SIG-M5 (cell line): ENCODE data around the gene MRPL34.

Experiments used
- DNase-seq: peaks from one replicate; lab custom pipeline; 2025; lab: John Stamatoyannopoulos, UW

The MRPL34 gene

DNA sequence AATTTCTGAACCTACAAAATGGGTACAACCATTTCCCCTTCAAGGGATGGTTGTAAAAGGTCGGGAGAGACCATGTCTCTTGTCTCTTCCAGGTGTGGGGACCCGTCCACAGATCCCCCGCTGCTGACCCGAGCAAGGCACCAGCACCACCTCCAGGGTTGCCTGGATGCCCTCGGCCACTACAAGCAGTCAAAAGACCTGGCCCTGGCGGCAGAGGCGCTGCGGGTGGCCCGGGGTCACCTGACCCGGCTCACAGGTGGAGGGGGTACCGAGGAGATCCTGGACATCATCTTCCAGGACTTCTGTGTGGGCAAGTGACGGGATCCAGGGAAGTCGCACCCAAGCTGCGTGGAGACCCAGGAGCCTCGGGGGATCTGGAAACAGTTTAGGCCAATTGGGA lies 35.7 kb downstream of the MRPL34 start:
- DNase-seq: no peak

DNA sequence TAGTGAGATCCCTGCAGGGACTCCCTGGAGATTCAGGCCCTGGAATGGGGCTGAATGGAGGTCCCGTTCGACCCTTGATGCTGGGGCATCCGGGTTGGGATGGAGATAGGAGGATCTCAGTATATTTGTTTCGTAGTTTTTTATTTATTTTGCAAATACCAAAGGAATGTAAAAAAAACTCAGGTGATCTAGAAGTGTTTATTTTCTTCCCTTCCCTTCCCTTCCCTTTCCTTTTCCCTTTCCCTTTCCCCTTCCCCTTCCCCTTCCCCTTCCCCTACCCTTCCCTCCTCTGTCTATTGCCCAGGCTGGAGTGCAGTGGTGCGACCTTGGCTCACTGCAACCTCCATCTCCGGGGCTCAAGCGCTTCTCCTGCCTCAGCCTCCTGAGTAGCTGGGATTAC lies 36.2 kb downstream of the MRPL34 start:
- DNase-seq: no peak

- no peak for DNase-seq
Measured at GRCh38 chr19:17346109-17346671, 40.5 kb downstream of the MRPL34 start.

DNA sequence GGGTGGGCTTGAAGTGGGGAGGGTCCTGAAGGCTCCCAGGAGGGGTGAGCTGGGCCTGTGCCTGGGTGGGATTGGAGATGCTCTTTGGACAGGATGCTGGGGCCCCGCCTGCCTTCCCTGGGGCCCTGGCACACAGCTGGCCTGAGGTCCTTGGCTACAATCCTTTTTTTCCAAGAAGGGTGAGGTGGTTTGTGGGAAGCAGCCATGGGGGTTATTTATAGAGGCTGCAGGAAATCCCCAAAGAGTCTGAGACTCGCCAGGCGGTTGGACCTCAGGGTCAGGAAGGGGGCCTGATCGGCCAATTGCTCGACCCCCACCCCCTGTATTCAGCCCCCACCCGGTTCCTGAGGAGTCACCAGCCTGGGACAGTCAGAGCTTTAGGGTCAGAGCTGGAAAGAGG lies 41.7 kb downstream of the MRPL34 start:
- no peak for DNase-seq

DNA sequence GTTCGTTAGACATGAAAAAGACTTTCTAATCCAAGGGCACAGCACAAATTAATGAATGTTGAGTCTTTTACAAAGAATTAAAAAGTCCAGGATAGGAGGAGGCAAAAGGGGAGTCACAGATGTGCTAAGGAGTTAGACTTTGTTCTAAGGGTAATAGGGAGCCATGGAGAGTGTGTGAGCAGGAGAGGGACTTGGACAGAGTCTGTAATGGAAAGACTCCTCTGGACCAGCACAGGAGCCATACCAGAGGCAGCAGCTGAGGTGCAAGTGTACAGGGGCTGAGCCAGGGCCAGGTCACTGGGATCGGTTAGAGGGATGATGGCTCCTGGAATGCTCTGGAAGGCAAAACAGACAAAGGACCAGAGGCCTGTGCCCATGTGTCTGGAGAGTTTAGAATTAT lies 42.2 kb downstream of the MRPL34 start:
- DNase-seq: no peak

DNA sequence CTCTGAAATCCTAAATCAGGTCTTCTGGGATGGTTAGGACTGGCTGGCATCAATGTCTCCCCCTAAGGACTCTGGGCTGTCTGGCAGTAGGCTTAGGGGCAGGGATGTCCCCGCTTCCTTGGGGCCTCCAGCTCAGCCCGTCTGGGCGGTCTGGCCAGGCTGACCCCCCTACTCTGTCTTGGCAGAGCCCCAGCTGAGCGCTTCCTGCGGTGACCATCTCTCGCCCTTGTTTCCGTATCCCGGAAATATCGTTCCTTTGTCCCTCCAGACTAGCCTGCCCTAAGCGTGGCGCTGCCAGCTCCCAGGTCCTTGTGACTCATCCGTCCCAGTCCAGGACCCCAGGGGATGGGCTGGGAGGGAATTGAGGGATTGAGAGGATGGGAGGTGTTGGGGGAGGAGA lies 43.0 kb downstream of the MRPL34 start:
- no peak for DNase-seq

DNA sequence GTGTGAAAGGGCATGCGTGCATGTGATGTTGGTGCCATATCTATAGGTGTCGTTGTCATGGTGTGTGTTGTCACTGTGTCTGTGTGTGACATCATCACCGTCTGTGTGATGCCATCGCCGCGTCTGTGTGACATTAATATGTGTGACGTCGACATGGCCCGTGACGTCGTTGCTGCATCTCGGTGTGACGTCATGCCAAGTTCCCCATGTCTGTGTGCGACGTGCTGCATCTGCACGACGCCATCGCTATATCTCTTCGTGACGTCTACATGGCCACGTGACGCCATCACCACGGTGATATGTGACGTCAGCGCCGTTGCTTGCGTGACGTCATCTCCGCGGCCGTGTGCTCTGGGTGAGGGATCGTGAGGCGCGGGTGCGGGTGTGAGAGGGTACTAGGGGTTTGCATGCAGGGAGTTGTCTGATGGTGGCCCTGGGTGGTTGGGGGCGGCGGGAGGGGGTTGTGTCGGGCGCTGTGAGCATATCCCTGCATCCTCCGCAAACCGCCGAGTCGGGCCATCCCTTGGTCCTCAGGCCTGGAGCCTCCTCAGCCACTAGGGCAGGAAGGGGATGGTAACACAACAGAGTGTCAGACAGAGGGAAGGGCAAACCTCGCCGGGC lies 46.3 kb downstream of the MRPL34 start:
- no peak for DNase-seq

- no peak for DNase-seq
Measured at GRCh38 chr19:17352608-17353280, 47.1 kb downstream of the MRPL34 start.

GRCh38 chr19:17353386-17353785 lies 47.7 kb downstream of the MRPL34 start:
- no peak for DNase-seq
